Adrenal gland (tissue), 5 donors: ENCODE data around the gene PDGFB.

Experiments
- CTCF ChIP-seq, 6 experiments: fragments of 450-650 bp in 4 of 6; fragments of 200-600 bp in 2 of 6; sonication (generic) in 1 of 6; IDR thresholded peaks; 1 replicate in 5 of 6; 2 replicates in 1 of 6; pipeline versions ENCODE4 v1.5.1 to v1.8.0; 2016 to 2021; ENCODE audit warnings: antibody characterized with exemption in 6 of 6, mild to moderate bottlenecking in 2 of 6, moderate library complexity in 1 of 6
- POLR2A ChIP-seq, 2 donors: fragments of 450-650 bp; IDR thresholded peaks; one replicate each; pipeline ENCODE4 v1.6.1; 2017; ENCODE audit warnings: antibody characterized with exemption in 2 of 2, mild to moderate bottlenecking in 2 of 2, moderate library complexity in 1 of 2
- donor health status: DM: no; HTN: no; CAD: no.

- TF ChIP-seq POLR2A (IDR thresholded peaks at IDR 0.05) (no peak), CTCF (IDR thresholded peaks at IDR 0.05) (no peak)
These were observed 2.8 kb downstream of the PDGFB start for GRCh38 chr22:39241794-39242594.
